H1 (cell line): Measurements from ENCODE around the gene FGGY. TPM values are rescaled to one million over a fixed set of nuclear protein-coding genes. Genes with fewer than 3 reads are reported as not detected.

Source experiments
- CTCF ChIA-PET: fragments of 300-600 bp; sonication (Branson Sonifier 250); formaldehyde crosslinking; loops from one replicate; lab custom pipeline; 2021; ENCODE audit not compliant: partially characterized antibody; lab: Charles Lee
- POLR2A ChIA-PET: fragments of 300-600 bp; sonication (Branson Sonifier 250); formaldehyde crosslinking; loops from one replicate; lab custom pipeline; 2021; ENCODE audit warnings: inconsistent platforms; ENCODE audit not compliant: partially characterized antibody; lab: Charles Lee
- DNase-seq, 2 experiments: peaks; one replicate each; pipeline versions ENCODE4 v3.0.0 to v3.0.0-alpha.2; 2010 to 2022; ENCODE audit warnings: low spot score in 2 of 2, low read depth in 1 of 2, mixed read lengths in 1 of 2
- FAIRE-seq: peaks from 2 replicates; lab custom pipeline; 2011; peaks lifted over from hg19 to GRCh38; lab: Jason Lieb, UNC
- H2AFZ ChIP-seq: 2 replicates; pipeline ENCODE4 v1.8.1; 2012; ENCODE audit warnings: low read length, inconsistent platforms
- H2AK5ac ChIP-seq: 2 replicates; pipeline ENCODE4 v1.6.1; 2013; ENCODE audit warnings: low read depth, low read length
- H2BK120ac ChIP-seq: replicated peaks from 2 replicates; pipeline ENCODE3; 2013; ENCODE audit warnings: low read depth, low read length, inconsistent platforms
- H2BK12ac ChIP-seq: 2 replicates; pipeline ENCODE4 v1.6.1; 2013; ENCODE audit warnings: low read depth, low read length
- H2BK15ac ChIP-seq: 2 replicates; pipeline ENCODE4 v1.6.1; 2013; ENCODE audit warnings: low read length
- H2BK20ac ChIP-seq: 2 replicates; pipeline ENCODE4 v1.6.1; 2013; ENCODE audit warnings: low read length
- H2BK5ac ChIP-seq: 2 replicates; pipeline ENCODE4 v1.6.1; 2013; ENCODE audit warnings: low read depth, low read length
- H3K14ac ChIP-seq: 2 replicates; pipeline ENCODE4 v1.6.1; 2013; ENCODE audit warnings: inconsistent platforms; ENCODE audit not compliant: insufficient read length
- H3K18ac ChIP-seq: 2 replicates; pipeline ENCODE4 v1.6.1; 2013; ENCODE audit warnings: low read length; ENCODE audit errors: extremely low read depth
- H3K23ac ChIP-seq: 2 replicates; pipeline ENCODE4 v1.6.1; 2013; ENCODE audit warnings: inconsistent platforms; ENCODE audit not compliant: insufficient read length
- H3K23me2 ChIP-seq: 2 replicates; pipeline ENCODE4 v1.6.1; 2013; ENCODE audit warnings: low read depth, low read length
- H3K27ac ChIP-seq: 2 replicates; pipeline ENCODE4 v1.6.1; 2011; ENCODE audit warnings: low read depth, low read length, inconsistent platforms
- H3K27me3 ChIP-seq, 4 experiments: replicated peaks in 1 of 4; 1 replicate in 1 of 4; 2 replicates in 3 of 4; pipeline versions ENCODE4 v1.6.1 to v1.8.1; 2011 to 2013; ENCODE audit warnings: low read length in 3 of 4, mild to moderate bottlenecking in 3 of 4, inconsistent platforms in 2 of 4, mixed read lengths in 2 of 4, moderate library complexity in 1 of 4; ENCODE audit not compliant: control insufficient read depth in 3 of 4, insufficient read depth in 3 of 4; ENCODE audit errors: extremely low read depth in 1 of 4
- H3K36me3 ChIP-seq, 4 experiments: 2 replicates each; pipeline versions ENCODE4 v1.6.1 to v1.8.1; 2011 to 2013; ENCODE audit warnings: mild to moderate bottlenecking in 4 of 4, low read length in 3 of 4, moderate library complexity in 2 of 4, control low read depth in 1 of 4, inconsistent platforms in 1 of 4; ENCODE audit not compliant: insufficient read depth in 4 of 4, control insufficient read depth in 2 of 4
- H3K4ac ChIP-seq: replicated peaks from 2 replicates; pipeline ENCODE3; 2013; ENCODE audit warnings: low read length, low read depth, mixed read lengths, inconsistent platforms; ENCODE audit not compliant: insufficient read length
- H3K4me1 ChIP-seq, 4 experiments: replicated peaks in 1 of 4; 1 replicate in 1 of 4; 2 replicates in 3 of 4; pipeline versions ENCODE4 v1.6.1 to v1.8.1; 2011 to 2013; ENCODE audit warnings: low read length in 3 of 4, inconsistent platforms in 2 of 4, mixed read lengths in 1 of 4; ENCODE audit not compliant: insufficient read depth in 4 of 4, control insufficient read depth in 3 of 4
- H3K4me2 ChIP-seq, 2 experiments: 2 replicates each; pipeline versions ENCODE4 v1.6.1 to v1.8.1; 2011 to 2013; ENCODE audit warnings: low read depth in 2 of 2, low read length in 2 of 2, control low read depth in 1 of 2, inconsistent platforms in 1 of 2, mild to moderate bottlenecking in 1 of 2; ENCODE audit not compliant: insufficient read depth in 1 of 2
- H3K4me3 ChIP-seq, 4 experiments: fragments of 200-600, 300-600 bp in 1 of 4; sonication (generic), shearing (Covaris generic), sonication (Bioruptor Twin) in 1 of 4; 2 replicates each; pipeline versions ENCODE4 v1.5.1 to v1.8.1; 2011 to 2016; ENCODE audit warnings: low read length in 4 of 4, low read depth in 3 of 4, control low read depth in 2 of 4, inconsistent platforms in 2 of 4, mild to moderate bottlenecking in 2 of 4, mixed read lengths in 1 of 4, moderate library complexity in 1 of 4; ENCODE audit not compliant: insufficient read depth in 2 of 4; ENCODE audit errors: extremely low read depth in 1 of 4
- H3K56ac ChIP-seq: replicated peaks from 2 replicates; pipeline ENCODE3; 2013; ENCODE audit warnings: low read depth, mild to moderate bottlenecking, mixed read lengths, low read length, inconsistent platforms; ENCODE audit not compliant: insufficient read length
- H3K79me1 ChIP-seq: 2 replicates; pipeline ENCODE4 v1.6.1; 2013; ENCODE audit warnings: low read depth, low read length, control low read depth
- H3K79me2 ChIP-seq, 2 experiments: 2 replicates each; pipeline versions ENCODE4 v1.6.1 to v1.8.1; 2012 to 2013; ENCODE audit warnings: low read length in 2 of 2, mild to moderate bottlenecking in 2 of 2, inconsistent platforms in 1 of 2; ENCODE audit not compliant: insufficient read depth in 2 of 2, control insufficient read depth in 1 of 2
- H3K9ac ChIP-seq, 4 experiments: replicated peaks in 1 of 4; 1 replicate in 1 of 4; 2 replicates in 3 of 4; pipeline versions ENCODE4 v1.6.1 to v1.8.1; 2011 to 2013; ENCODE audit warnings: low read depth in 3 of 4, low read length in 3 of 4, control low read depth in 2 of 4, mild to moderate bottlenecking in 2 of 4, moderate library complexity in 2 of 4, inconsistent platforms in 1 of 4; ENCODE audit errors: extremely low read depth in 1 of 4
- H3K9me3 ChIP-seq, 2 experiments: 2 replicates each; pipeline versions ENCODE4 v1.6.1 to v1.8.1; 2012 to 2013; ENCODE audit warnings: mild to moderate bottlenecking in 2 of 2, moderate library complexity in 2 of 2, control low read depth in 1 of 2, inconsistent platforms in 1 of 2, low read depth in 1 of 2, low read length in 1 of 2, mixed read lengths in 1 of 2; ENCODE audit not compliant: insufficient read depth in 2 of 2
- H4K20me1 ChIP-seq, 2 experiments: replicated peaks in 1 of 2; 2 replicates each; pipeline versions ENCODE3 to v1.8.1; 2011 to 2013; ENCODE audit warnings: inconsistent platforms in 2 of 2, low read length in 2 of 2, mild to moderate bottlenecking in 1 of 2; ENCODE audit not compliant: insufficient read depth in 2 of 2, control insufficient read depth in 1 of 2
- H4K5ac ChIP-seq: 2 replicates; pipeline ENCODE4 v1.6.1; 2013; ENCODE audit warnings: low read length, low read depth, mixed read lengths, inconsistent platforms; ENCODE audit not compliant: insufficient read length
- H4K8ac ChIP-seq: 2 replicates; pipeline ENCODE4 v1.8.0; 2013; ENCODE audit warnings: mild to moderate bottlenecking, moderate library complexity, low read length, inconsistent platforms; ENCODE audit not compliant: insufficient read depth; ENCODE audit errors: extremely low read depth
- H4K91ac ChIP-seq: replicated peaks from 2 replicates; pipeline ENCODE3; 2013; ENCODE audit warnings: low read length, mixed read lengths, inconsistent platforms; ENCODE audit not compliant: insufficient read length
- CBX8 ChIP-seq: fragments of 300-800, 300-1000 bp; sonication (generic); IDR thresholded peaks from 2 replicates; pipeline ENCODE4 v1.7.1; 2016; ENCODE audit warnings: low read depth, low read length, borderline replicate concordance
- EGR1 ChIP-seq: IDR thresholded peaks from 2 replicates; pipeline ENCODE4 v1.6.1; 2011; ENCODE audit warnings: low read depth, low read length, borderline replicate concordance
- FOSL1 ChIP-seq: IDR thresholded peaks from 2 replicates; pipeline ENCODE4 v1.6.1; 2011; ENCODE audit warnings: mild to moderate bottlenecking, low read depth, low read length, moderate library complexity; ENCODE audit not compliant: insufficient read depth
- KDM5A ChIP-seq: fragments of 200-600 bp; IDR thresholded peaks from 2 replicates; pipeline ENCODE4 v1.7.1; 2012; ENCODE audit warnings: mild to moderate bottlenecking, low read length, inconsistent platforms, mixed read lengths
- POU5F1 ChIP-seq: IDR thresholded peaks from 2 replicates; pipeline ENCODE4 v1.6.1; 2011; ENCODE audit warnings: low read depth, mild to moderate bottlenecking, low read length, moderate library complexity
- SIX5 ChIP-seq: IDR thresholded peaks from 2 replicates; pipeline ENCODE4 v1.6.1; 2011; ENCODE audit warnings: mild to moderate bottlenecking, low read depth, low read length
- TEAD4 ChIP-seq: IDR thresholded peaks from 2 replicates; pipeline ENCODE4 v1.6.1; 2012; ENCODE audit warnings: low read depth, low read length, inconsistent platforms, mixed read lengths
- WGBS, 2 experiments: shearing (Covaris generic) in 1 of 2; methylation state at CpG; one replicate each; pipeline versions ENCODE4 v1.1.6 to v1.1.7; 2013 to 2015; ENCODE audit warnings: low lambda C conversion rate in 2 of 2, mixed read lengths in 2 of 2, inconsistent platforms in 1 of 2, low coverage in 1 of 2, missing lambda C conversion rate in 1 of 2; ENCODE audit not compliant: insufficient replicate concordance in 2 of 2, insufficient coverage in 1 of 2, insufficient read length in 1 of 2; ENCODE audit errors: extremely low coverage in 1 of 2, missing lambda C conversion rate in 1 of 2; 5-methylcytosine and 5-hydroxymethylcytosine counted together
- polyA plus RNA-seq, 7 experiments: library from polyadenylated mRNA; depleted of rRNA in 3 of 7; stranded (reverse) in 5 of 7; unstranded in 2 of 7; fragments of >200 nt in 5 of 7; fragments of 200-250 nt in 2 of 7; gene quantifications; 1 replicate in 5 of 7; 2 replicates in 1 of 7; 4 replicates in 1 of 7; pipeline versions ENCODE4 v1.2.1 to v1.2.3, GENCODE V29; 2011 to 2013; ENCODE audit warnings: missing spikeins in 2 of 7, mixed read lengths in 2 of 7
- total RNA-seq: library from RNA; stranded (reverse); fragmentation: NEBNext Ultra II Directional; extraction: Animal tissue kit (Norgen Biotek cat#: 25700); gene quantifications from 2 replicates; pipeline ENCODE4 v1.2.1, GENCODE V29; 2021
- TF ChIP-seq, protein P1 (sequence below): IDR thresholded peaks from 2 replicates; pipeline ENCODE4 v1.6.1; 2012; ENCODE audit warnings: inconsistent platforms

FGGY gene
- total and polyA plus RNA-seq, 2 of the 8 experiments (the other 6 are each of a cell fraction or from before 2014, with no cell fraction given) = 10.3 to 12.5 TPM

DNA sequence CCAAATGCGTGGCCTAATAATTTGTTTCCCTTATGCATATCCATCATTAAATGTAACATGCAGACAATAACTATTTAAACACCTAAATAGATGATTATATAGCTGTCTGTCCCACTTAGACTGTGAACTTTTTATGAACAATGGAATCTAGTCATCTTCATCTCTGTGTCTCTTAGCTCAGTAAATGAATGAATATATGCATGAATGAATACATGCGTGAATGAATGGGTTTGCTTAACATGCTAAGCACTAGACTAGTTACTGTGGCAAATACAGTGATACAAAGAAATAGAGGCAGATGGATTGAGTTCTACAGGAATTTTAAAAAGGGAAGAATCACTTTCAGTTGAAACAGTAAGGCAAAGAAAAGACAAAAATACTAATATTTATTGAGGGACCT is 232.0 kb downstream of the FGGY start:
- H4K91ac ChIP-seq = no peak overlapping the region
- no peak overlapping the region for H3K9ac ChIP-seq
- H2BK12ac ChIP-seq = no peak overlapping the region
- no peak overlapping the region for H4K5ac ChIP-seq
- H3K23me2 ChIP-seq = no peaks in the 10 kb centered on the region
- H3K27me3 ChIP-seq = no peaks in the 10 kb centered on the region
- H3K4me3 ChIP-seq = no peak overlapping the region
- no peak overlapping the region for H3K27ac ChIP-seq
- no peak for TF ChIP-seq CBX8
- TF ChIP-seq SIX5 = no peak
- TF ChIP-seq FOSL1 = no peak
- no peak for TF ChIP-seq TEAD4
- no peak for TF ChIP-seq POU5F1
- TF ChIP-seq KDM5A = no peak
- TF ChIP-seq EGR1 = no peak
- TF ChIP-seq, protein P1, sequence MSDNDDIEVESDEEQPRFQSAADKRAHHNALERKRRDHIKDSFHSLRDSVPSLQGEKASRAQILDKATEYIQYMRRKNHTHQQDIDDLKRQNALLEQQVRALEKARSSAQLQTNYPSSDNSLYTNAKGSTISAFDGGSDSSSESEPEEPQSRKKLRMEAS = no peak
- H2BK5ac ChIP-seq = no peak overlapping the region
- H3K14ac ChIP-seq = no peak overlapping the region
- no peak overlapping the region for H2AK5ac ChIP-seq
- DNase-seq (no peak), FAIRE-seq (no peak)
- H2BK20ac ChIP-seq = no peak overlapping the region
- no peak overlapping the region for H3K56ac ChIP-seq
- no peak overlapping the region for H3K18ac ChIP-seq
- H2AFZ ChIP-seq = no peak overlapping the region
- no peak overlapping the region for H2BK15ac ChIP-seq
- no peaks in the 10 kb centered on the region for H4K20me1 ChIP-seq
- ChIA-PET POLR2A (no interaction called here), CTCF (interaction anchor here (1.2 to 1.3 kb wide), 3 partner anchors 14 to 170 kb away, joined by 3 to 5 read pairs (median 3); no protein-coding TSS in a partner anchor)
- 92% methylated on average over 2 of the region's 2 CpGs; no CpG with 5 or more reads in 1 of the 2 experiments for WGBS, 2 experiments
- H3K79me1 ChIP-seq = no peaks in the 10 kb centered on the region
- H3K9me3 ChIP-seq = no peaks in the 10 kb centered on the region; a peak in 1 of 4 replicates
- no peak overlapping the region for H3K4ac ChIP-seq
- no peak overlapping the region for H4K8ac ChIP-seq
- H3K36me3 ChIP-seq = no peaks in the 10 kb centered on the region
- H3K4me2 ChIP-seq = no peak overlapping the region
- no peak overlapping the region for H2BK120ac ChIP-seq
- no peaks in the 10 kb centered on the region; a peak in 1 of 7 replicates for H3K4me1 ChIP-seq
- no peak overlapping the region for H3K23ac ChIP-seq
- H3K79me2 ChIP-seq = no peaks in the 10 kb centered on the region
